SU-DHL-6 (cell line): ENCODE results near the gene CTAGE1.

Source experiments
- H2AFZ ChIP-seq: fragments of 200-600 bp; sonication (generic); 2 replicates; pipeline ENCODE4 v1.6.1; 2014; ENCODE audit warnings: low read depth, mild to moderate bottlenecking, moderate library complexity, mixed read lengths, antibody characterized with exemption, low read length; ENCODE audit not compliant: severe bottlenecking
- H3F3A ChIP-seq: fragments of 200-600 bp; shearing (Covaris generic); 2 replicates; pipeline ENCODE4 v1.6.0; 2016; ENCODE audit warnings: antibody characterized with exemption, mild to moderate bottlenecking; ENCODE audit not compliant: insufficient read depth
- H3K27ac ChIP-seq: fragments of 200-600 bp; sonication (generic); 2 replicates; pipeline ENCODE4 v1.5.1; 2016; ENCODE audit warnings: low read depth, mild to moderate bottlenecking, low read length, moderate library complexity, mixed read lengths
- H3K27me3 ChIP-seq: fragments of 200-600 bp; sonication (generic), shearing (Covaris generic); 2 replicates; pipeline ENCODE4 v1.6.0; 2014; ENCODE audit warnings: mild to moderate bottlenecking, low read length
- H3K36me3 ChIP-seq: fragments of 200-600 bp; sonication (generic); 2 replicates; pipeline ENCODE4 v1.6.1; 2014; ENCODE audit warnings: mild to moderate bottlenecking, low read length, mixed read lengths
- H3K4me2 ChIP-seq: fragments of 300-600, 200-600 bp; shearing (Covaris generic), sonication (generic); 2 replicates; pipeline ENCODE4 v1.6.0; 2014; ENCODE audit warnings: low read length, low read depth, mild to moderate bottlenecking; ENCODE audit not compliant: poor library complexity, severe bottlenecking
- H3K4me3 ChIP-seq: fragments of 200-600 bp; sonication (generic); 2 replicates; pipeline ENCODE4 v1.5.1; 2014; ENCODE audit warnings: antibody characterized with exemption, low read length, mild to moderate bottlenecking, mixed read lengths; ENCODE audit not compliant: insufficient read depth, poor library complexity, severe bottlenecking
- H3K79me2 ChIP-seq: fragments of 200-600 bp; sonication (generic); 2 replicates; pipeline ENCODE4 v1.6.1; 2014; ENCODE audit warnings: mild to moderate bottlenecking, low read length, moderate library complexity; ENCODE audit not compliant: insufficient read depth
- H3K9ac ChIP-seq: fragments of 200-600 bp; sonication (generic); 2 replicates; pipeline ENCODE4 v1.7.0; 2014; ENCODE audit warnings: mild to moderate bottlenecking, low read length
- H3K9me2 ChIP-seq: fragments of 200-600 bp; sonication (generic); replicated peaks from 2 replicates; pipeline ENCODE4 v1.6.1; 2014; ENCODE audit warnings: low read length; ENCODE audit not compliant: insufficient read depth
- H3K9me3 ChIP-seq: fragments of 200-600 bp; sonication (generic); 2 replicates; pipeline ENCODE4 v1.6.1; 2014; ENCODE audit warnings: low read length, mixed read lengths; ENCODE audit not compliant: insufficient read depth
- H4K20me1 ChIP-seq: fragments of 200-600 bp; sonication (generic); 2 replicates; pipeline ENCODE4 v1.6.1; 2014; ENCODE audit warnings: low read depth, mild to moderate bottlenecking, antibody characterized with exemption, low read length, moderate library complexity, mixed read lengths
- EZH2phosphoT487 ChIP-seq: fragments of 200-600 bp; sonication (generic), shearing (Covaris generic); conservative IDR thresholded peaks from 2 replicates; pipeline ENCODE4 v1.6.1; 2018; ENCODE audit warnings: mild to moderate bottlenecking, antibody characterized with exemption, low read length, moderate library complexity, mixed read lengths
- TF ChIP-seq, protein P1 (sequence below): fragments of 200-600 bp; sonication (generic); IDR thresholded peaks from one replicate; pipeline ENCODE4 v1.5.1; 2017; ENCODE audit warnings: antibody characterized with exemption, mild to moderate bottlenecking, low read length, moderate library complexity; ENCODE audit not compliant: insufficient read depth, poor library complexity, severe bottlenecking

The CTAGE1 gene

DNA sequence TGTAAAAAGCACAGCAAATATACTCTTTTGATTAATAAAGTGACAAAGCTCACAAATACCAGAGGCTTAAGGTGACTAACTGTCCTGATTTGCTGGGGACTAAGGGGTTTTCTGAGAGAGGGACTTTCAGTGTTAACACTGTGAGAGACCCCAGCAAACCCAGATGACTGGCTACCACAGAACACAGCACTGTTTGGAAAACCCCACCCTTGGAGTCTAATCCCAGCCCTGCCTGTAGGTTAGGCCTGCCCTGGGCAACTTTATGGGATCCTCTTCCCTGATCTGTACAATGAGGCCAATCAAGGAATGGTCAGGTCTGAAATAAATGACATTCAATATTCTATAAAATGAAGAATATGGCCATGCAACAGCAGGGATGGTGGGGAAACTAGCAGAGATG is 30.5 kb upstream of the CTAGE1 start:
- Histone ChIP-seq H3K36me3 (no peaks in the 10 kb centered on the region), H3F3A (no peaks in the 10 kb centered on the region), H3K27ac (no peak overlapping the region), H2AFZ (no peak overlapping the region), H3K9me2 (no peaks in the 10 kb centered on the region), H3K27me3 (no peaks in the 10 kb centered on the region), H3K79me2 (no peaks in the 10 kb centered on the region), H3K4me2 (no peak overlapping the region), H3K9me3 (no peaks in the 10 kb centered on the region), H3K9ac (no peak overlapping the region), H4K20me1 (no peaks in the 10 kb centered on the region), H3K4me3 (no peak overlapping the region)
- TF ChIP-seq EZH2phosphoT487 = no peak
- TF ChIP-seq, protein P1, sequence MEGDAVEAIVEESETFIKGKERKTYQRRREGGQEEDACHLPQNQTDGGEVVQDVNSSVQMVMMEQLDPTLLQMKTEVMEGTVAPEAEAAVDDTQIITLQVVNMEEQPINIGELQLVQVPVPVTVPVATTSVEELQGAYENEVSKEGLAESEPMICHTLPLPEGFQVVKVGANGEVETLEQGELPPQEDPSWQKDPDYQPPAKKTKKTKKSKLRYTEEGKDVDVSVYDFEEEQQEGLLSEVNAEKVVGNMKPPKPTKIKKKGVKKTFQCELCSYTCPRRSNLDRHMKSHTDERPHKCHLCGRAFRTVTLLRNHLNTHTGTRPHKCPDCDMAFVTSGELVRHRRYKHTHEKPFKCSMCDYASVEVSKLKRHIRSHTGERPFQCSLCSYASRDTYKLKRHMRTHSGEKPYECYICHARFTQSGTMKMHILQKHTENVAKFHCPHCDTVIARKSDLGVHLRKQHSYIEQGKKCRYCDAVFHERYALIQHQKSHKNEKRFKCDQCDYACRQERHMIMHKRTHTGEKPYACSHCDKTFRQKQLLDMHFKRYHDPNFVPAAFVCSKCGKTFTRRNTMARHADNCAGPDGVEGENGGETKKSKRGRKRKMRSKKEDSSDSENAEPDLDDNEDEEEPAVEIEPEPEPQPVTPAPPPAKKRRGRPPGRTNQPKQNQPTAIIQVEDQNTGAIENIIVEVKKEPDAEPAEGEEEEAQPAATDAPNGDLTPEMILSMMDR = no peak

DNA sequence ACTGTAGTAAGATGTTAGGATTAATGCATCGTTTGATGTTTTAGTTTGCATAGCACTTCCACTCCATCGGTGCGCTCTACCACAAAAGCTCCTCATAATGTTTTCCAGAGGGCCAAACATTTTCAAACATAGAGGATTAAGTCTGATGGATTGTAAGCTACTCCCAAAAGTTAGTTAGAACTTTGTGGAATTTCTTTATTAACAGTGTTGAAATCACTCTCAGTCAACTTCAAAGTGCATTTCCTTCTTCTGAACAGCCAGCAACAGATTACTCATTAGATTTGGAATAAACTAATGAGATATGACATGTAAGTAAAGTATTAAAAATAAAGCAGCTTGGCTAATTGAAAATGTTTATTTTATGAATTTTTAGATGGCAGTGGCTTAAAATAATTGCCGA is 30.1 kb upstream of the CTAGE1 start:
- H3K9me2 ChIP-seq = no peaks in the 10 kb centered on the region
- H3K4me3 ChIP-seq = no peak overlapping the region
- H3K27me3 ChIP-seq = no peaks in the 10 kb centered on the region
- no peaks in the 10 kb centered on the region for H3F3A ChIP-seq
- no peak overlapping the region for H2AFZ ChIP-seq
- H3K4me2 ChIP-seq = no peak overlapping the region
- no peak overlapping the region for H3K9ac ChIP-seq
- no peak for TF ChIP-seq EZH2phosphoT487
- TF ChIP-seq, protein P1 = no peak
- no peaks in the 10 kb centered on the region for H3K79me2 ChIP-seq
- H3K27ac ChIP-seq = no peak overlapping the region
- no peaks in the 10 kb centered on the region for H4K20me1 ChIP-seq
- no peaks in the 10 kb centered on the region for H3K36me3 ChIP-seq
- no peaks in the 10 kb centered on the region for H3K9me3 ChIP-seq

DNA sequence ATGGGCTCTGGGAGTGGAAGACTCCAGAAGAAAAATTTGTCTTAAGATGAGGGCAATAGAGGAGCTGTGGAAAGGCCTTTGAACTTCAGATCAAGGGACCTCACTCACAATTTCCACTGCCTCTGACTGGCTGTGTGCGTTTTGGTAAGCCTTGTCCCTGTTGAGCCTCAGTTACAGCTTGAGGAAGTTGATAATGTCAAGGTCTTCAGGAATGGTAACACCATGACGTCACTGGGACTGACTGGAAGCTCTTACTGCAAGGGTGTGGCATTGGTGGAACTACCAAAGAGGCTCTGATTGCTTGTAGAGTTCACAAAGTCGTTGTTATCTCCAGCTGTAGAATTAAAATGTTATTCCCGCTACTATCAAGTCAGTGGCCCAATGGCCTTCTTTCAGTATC is 29.2 kb upstream of the CTAGE1 start:
- TF ChIP-seq EZH2phosphoT487 = no peak
- TF ChIP-seq, protein P1 = no peak
- no peaks in the 10 kb centered on the region for H3F3A ChIP-seq
- H3K9me3 ChIP-seq = no peaks in the 10 kb centered on the region
- no peak overlapping the region for H3K27ac ChIP-seq
- no peaks in the 10 kb centered on the region for H3K9me2 ChIP-seq
- H3K27me3 ChIP-seq = no peaks in the 10 kb centered on the region
- H2AFZ ChIP-seq = no peak overlapping the region
- H3K36me3 ChIP-seq = no peaks in the 10 kb centered on the region
- no peaks in the 10 kb centered on the region for H4K20me1 ChIP-seq
- H3K4me3 ChIP-seq = no peak overlapping the region
- no peak overlapping the region for H3K9ac ChIP-seq
- no peaks in the 10 kb centered on the region for H3K79me2 ChIP-seq
- no peak overlapping the region for H3K4me2 ChIP-seq
